ENCODE measurements around the gene HPN.
"Not testable (repeated sequence)": the region's sequence is repeated elsewhere in the genome, so short reads cannot be mapped to it uniquely, and the experiment has no call there.

HPN gene

GRCh38 chr19:35041548-35042055 lies at the start of gene HPN:
HPN (plus strand) TSS chr19:35041721; CDS start chr19:35042507, 786 bp downstream.
- no peak within 1 kb of the TSS for H3K9ac ChIP-seq (ENCODE audit: low read length)
- H2AFZ ChIP-seq (ENCODE audit: low read depth, low read length, severe bottlenecking) = no peak within 1 kb of the TSS
- H3K9me2 ChIP-seq (replicated peaks; ENCODE audit: insufficient read depth, low read length) = no peaks in the 10 kb centered on the region
- H3K9me3 ChIP-seq (ENCODE audit: insufficient read depth, low read length) = no peaks in the 10 kb centered on the region
- H3K27ac ChIP-seq (ENCODE audit: low read depth, low read length) = no peak within 1 kb of the TSS
- no peak within 1 kb of the TSS for H3K4me2 ChIP-seq (ENCODE audit: low read depth, low read length, poor library complexity, severe bottlenecking)
- H4K20me1 ChIP-seq (ENCODE audit: low read depth, low read length) = no peaks in the 10 kb centered on the region
- H3K36me3 ChIP-seq (ENCODE audit: low read length) = no peaks in the 10 kb centered on the region
- H3K79me2 ChIP-seq (ENCODE audit: insufficient read depth, low read length) = no peaks in the 10 kb centered on the region
- H3F3A ChIP-seq (ENCODE audit: insufficient read depth) = no peaks in the 10 kb centered on the region
- no peaks in the 10 kb centered on the region for H3K27me3 ChIP-seq (ENCODE audit: low read length)
- TF ChIP-seq CTCF (IDR thresholded peaks at IDR 0.05; ENCODE audit: insufficient read depth, low read length, poor library complexity, severe bottlenecking) (no peak), EZH2phosphoT487 (conservative IDR thresholded peaks at IDR 0.05; ENCODE audit: low read length) (no peak)
- no peak within 1 kb of the TSS for H3K4me3 ChIP-seq (ENCODE audit: insufficient read depth, low read length, poor library complexity, severe bottlenecking)

- not testable (repeated sequence) for H3K9me2 ChIP-seq (replicated peaks; ENCODE audit: insufficient read depth, low read length); H3K9me3 ChIP-seq (ENCODE audit: insufficient read depth, low read length); H3K79me2 ChIP-seq (ENCODE audit: insufficient read depth, low read length); H3K4me3 ChIP-seq (ENCODE audit: insufficient read depth, low read length, poor library complexity, severe bottlenecking); H3K27me3 ChIP-seq (ENCODE audit: low read length); H3K27ac ChIP-seq (ENCODE audit: low read depth, low read length); H2AFZ ChIP-seq (ENCODE audit: low read depth, low read length, severe bottlenecking); H4K20me1 ChIP-seq (ENCODE audit: low read depth, low read length); H3F3A ChIP-seq (ENCODE audit: insufficient read depth); H3K36me3 ChIP-seq (ENCODE audit: low read length); H3K4me2 ChIP-seq (ENCODE audit: low read depth, low read length, poor library complexity, severe bottlenecking); H3K9ac ChIP-seq (ENCODE audit: low read length)
Measured at GRCh38 chr19:34992582-34992981, 48.9 kb upstream of the HPN start.

- Histone ChIP-seq H3K9me2 (replicated peaks; ENCODE audit: insufficient read depth, low read length) (no peaks in the 10 kb centered on the region), H3K9ac (ENCODE audit: low read length) (no peak overlapping the region), H3K9me3 (ENCODE audit: insufficient read depth, low read length) (no peaks in the 10 kb centered on the region), H3K27ac (ENCODE audit: low read depth, low read length) (no peak overlapping the region), H3K4me3 (ENCODE audit: insufficient read depth, low read length, poor library complexity, severe bottlenecking) (no peak overlapping the region), H3K27me3 (ENCODE audit: low read length) (no peaks in the 10 kb centered on the region), H3F3A (ENCODE audit: insufficient read depth) (no peaks in the 10 kb centered on the region), H3K36me3 (ENCODE audit: low read length) (no peaks in the 10 kb centered on the region), H4K20me1 (ENCODE audit: low read depth, low read length) (no peaks in the 10 kb centered on the region), H2AFZ (ENCODE audit: low read depth, low read length, severe bottlenecking) (no peak overlapping the region), H3K79me2 (ENCODE audit: insufficient read depth, low read length) (no peaks in the 10 kb centered on the region), H3K4me2 (ENCODE audit: low read depth, low read length, poor library complexity, severe bottlenecking) (no peak overlapping the region)
- TF ChIP-seq EZH2phosphoT487 (conservative IDR thresholded peaks at IDR 0.05; ENCODE audit: low read length) (no peak), CTCF (IDR thresholded peaks at IDR 0.05; ENCODE audit: insufficient read depth, low read length, poor library complexity, severe bottlenecking) (no peak)
Measured at GRCh38 chr19:34994286-34994642, 47.3 kb upstream of the HPN start.

- Histone ChIP-seq H3K36me3 (ENCODE audit: low read length) (no peaks in the 10 kb centered on the region), H3K9me3 (ENCODE audit: insufficient read depth, low read length) (no peaks in the 10 kb centered on the region), H3K27ac (ENCODE audit: low read depth, low read length) (no peak overlapping the region), H3K79me2 (ENCODE audit: insufficient read depth, low read length) (no peaks in the 10 kb centered on the region), H4K20me1 (ENCODE audit: low read depth, low read length) (no peaks in the 10 kb centered on the region), H3K4me2 (ENCODE audit: low read depth, low read length, poor library complexity, severe bottlenecking) (no peak overlapping the region), H2AFZ (ENCODE audit: low read depth, low read length, severe bottlenecking) (no peak overlapping the region), H3K4me3 (ENCODE audit: insufficient read depth, low read length, poor library complexity, severe bottlenecking) (no peak overlapping the region), H3K27me3 (ENCODE audit: low read length) (no peaks in the 10 kb centered on the region), H3F3A (ENCODE audit: insufficient read depth) (no peaks in the 10 kb centered on the region), H3K9me2 (replicated peaks; ENCODE audit: insufficient read depth, low read length) (no peaks in the 10 kb centered on the region), H3K9ac (ENCODE audit: low read length) (no peak overlapping the region)
- TF ChIP-seq EZH2phosphoT487 (conservative IDR thresholded peaks at IDR 0.05; ENCODE audit: low read length) (no peak), CTCF (IDR thresholded peaks at IDR 0.05; ENCODE audit: insufficient read depth, low read length, poor library complexity, severe bottlenecking) (no peak)
Measured at GRCh38 chr19:34994643-34995541, 46.6 kb upstream of the HPN start.

All from SU-DHL-6 (cell line).